DMS 273 (cell line): Measurements from ENCODE around the gene SLC2A9.
A peak's percentile ranks its signal among the peaks of the same experiment; 100 is the strongest.

Experiments used
- DNase-seq: peaks from one replicate; lab custom pipeline; 2025; ENCODE audit not compliant: unreplicated experiment; lab: John Stamatoyannopoulos, UW

Gene SLC2A9

DNA sequence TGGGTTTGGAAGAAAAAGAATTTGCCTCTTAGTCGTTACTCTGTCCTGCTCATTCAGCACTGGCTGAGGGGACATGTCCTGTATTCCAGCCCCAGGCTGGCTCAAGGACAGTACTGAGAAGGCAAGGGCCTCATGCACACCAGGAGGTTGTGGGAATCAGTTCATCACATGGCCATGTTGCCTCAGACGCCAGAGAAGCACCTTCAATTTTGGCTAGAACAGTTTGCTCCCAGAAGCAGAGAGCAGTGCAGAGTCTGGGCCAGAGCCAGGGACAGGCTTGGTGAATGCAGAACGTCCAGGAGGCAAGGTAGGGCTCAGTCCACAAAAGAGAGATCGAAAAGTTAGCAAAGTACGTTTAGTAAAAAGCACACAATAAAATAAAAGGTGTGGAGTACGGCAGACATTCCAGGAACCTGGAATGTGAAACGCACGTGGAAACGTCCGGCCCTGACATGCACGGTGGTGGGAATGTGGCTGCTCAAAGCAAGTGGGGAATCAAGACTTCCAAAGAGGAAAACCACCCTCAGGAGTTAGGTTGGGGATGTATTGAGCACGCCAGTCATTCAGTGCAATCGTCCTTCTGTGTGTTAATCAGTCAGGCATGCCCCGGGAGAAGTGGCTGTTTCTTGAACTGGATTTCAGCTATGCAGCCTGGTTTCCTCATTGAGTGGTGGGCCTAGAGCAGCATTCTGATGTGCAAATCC, 1.2 kb upstream of the SLC2A9 start:
- no peak for DNase-seq

DNA sequence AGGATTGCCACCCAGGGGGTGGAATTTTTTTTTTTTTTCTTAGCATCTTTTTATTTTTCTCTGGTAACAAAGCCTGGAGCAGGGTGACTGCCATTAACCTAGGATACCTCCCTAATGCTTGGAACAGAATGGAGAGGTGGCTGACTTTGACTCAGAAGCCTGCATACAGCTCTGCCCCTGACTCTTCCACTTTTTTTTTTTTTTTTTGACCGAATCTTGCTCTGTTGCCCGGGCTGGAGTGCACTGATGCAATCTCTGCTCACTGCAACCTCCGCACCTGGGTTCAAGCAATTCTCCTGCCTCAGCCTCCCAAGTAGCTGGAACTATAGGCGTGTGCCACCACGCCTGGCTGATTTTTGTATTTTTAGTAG, 341 bp upstream of the SLC2A9 start:
- no peak for DNase-seq

DNA sequence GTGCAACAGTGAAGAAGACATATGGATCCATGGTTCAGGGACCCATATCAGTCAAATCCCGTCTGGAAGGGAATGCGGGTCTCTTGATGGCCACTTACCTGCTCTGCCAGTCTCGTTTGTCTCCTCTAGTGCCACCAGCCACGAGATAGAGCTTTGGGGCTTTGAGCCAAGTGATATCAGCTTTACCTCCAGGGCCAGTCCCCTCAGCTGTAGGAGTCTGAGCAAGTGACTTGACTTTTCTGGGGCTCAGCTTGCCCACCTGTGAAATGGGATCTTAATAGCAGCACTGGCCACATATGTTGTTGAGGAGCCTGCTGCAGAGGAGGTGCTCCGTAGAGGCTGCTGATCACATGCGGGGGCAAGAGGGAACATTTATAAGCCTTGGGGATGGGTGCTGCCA, 1.2 kb downstream of the SLC2A9 start:
- no peak for DNase-seq

DNA sequence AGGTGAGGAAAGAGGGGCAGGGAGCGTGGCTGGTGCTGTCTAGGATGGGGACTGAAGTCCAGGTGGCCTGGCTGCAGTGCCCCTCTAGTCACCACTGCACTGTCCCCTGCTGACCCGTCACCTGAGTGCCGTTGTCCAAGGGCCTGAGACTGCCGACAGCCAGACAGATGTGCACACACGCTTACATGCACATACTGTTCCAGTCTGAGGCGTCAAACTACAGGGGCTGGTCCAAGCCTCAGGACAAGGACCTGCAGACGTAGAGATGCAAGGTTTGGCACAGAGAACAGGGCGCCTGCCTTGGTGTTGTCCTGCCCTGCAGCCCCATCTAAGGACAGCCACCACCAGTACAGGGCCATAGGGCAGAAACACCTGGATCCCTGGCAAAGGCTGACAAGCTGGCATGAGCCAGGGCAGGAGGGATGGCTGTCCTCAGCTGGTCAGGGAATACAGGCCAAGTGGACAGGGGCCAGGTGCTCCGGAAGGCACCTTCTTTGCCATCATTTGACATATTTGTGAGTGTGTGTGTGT, 1.7 kb downstream of the SLC2A9 start:
- DNase-seq: no peak

DNA sequence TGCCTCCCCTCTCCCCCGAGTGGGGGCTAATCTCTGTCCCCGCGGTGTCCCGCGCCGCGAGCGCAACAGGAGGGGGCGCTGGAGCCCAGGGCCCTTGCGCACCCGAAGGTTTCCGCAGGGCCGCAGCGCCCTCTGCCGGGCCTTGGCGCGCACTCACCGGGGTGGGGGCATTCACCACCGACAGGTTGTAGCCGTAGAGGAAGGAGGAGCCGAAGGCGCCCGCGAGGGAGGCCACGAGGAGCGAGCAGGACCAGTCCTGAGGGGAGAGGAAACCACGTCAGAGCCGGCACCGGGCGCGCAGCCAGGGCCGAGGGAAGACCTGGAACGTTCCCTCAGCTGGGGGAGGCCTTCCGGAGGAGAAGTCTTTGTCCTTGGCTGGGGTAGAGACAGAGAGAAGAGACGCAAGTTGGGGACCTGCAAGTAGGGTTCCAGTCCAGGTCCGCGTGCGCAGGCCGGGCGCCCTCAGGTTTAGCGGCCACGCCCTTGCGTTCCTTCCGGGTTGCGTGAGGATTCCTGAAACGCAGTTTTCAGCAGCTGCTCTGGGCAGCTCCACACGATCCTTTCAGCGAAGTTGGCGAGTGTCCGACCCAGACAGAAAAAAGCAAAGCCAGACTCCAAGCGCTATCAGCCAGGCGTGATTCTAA, 2.4 kb downstream of the SLC2A9 start:
- peak; percentile 95 for DNase-seq

DNA sequence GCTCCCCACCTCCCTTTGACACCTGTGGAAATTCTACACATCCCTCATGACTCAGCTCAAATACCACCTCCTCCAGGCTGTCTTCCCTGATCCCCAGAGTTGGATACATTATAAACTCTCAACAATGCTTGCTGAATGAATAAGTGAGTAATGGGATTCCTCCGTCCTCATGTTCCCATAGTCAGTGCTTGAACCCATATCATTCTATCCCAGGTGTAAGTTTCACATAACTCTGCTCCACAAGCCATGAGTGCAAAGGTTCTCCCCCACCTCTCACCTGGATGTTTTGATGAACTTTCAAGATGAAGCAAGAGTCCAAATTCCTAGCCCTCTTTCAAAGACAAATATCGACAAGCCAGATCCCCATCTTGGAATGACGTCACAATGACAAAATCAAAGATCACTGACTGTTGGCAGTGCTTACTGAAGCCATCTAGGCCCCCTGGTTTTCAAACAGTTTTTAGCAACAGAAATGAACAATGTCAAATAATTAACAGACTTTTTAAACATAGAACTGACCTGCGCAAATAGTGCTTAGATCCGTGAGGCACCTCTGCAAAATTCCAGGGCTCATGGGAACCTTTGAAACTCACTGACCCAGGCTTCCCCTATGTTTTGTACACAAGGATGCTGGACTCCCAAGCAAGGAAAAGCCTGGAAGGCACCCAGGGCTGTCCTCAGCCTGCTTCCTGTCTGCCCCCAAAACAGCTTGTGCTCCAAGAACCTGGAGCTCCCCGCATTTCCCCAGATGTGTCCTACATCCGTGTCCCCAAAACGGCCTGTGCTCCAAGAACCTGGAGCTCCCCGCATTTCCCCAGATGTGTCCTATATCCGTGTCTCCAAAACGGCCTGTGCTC, 4.0 kb downstream of the SLC2A9 start:
- no peak for DNase-seq

DNA sequence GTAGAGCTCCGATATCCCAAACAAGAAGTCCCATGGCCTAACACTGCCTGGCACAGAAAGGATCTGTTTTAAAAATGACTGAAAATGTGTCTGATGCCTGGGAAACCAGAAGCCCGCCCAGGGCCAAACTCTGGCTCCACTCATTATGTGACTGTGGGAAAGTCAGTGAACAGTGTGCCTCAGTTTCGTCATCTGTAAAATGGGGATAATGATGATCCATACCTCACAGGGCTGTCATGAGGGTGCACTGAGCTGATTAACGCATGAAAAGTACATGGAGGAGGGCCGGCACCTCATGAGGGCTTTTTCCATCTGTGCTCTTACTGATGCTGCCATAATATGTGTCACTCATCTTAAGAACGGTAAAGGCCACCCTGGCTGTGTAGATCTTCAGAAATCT, 5.1 kb downstream of the SLC2A9 start:
- DNase-seq: no peak

DNA sequence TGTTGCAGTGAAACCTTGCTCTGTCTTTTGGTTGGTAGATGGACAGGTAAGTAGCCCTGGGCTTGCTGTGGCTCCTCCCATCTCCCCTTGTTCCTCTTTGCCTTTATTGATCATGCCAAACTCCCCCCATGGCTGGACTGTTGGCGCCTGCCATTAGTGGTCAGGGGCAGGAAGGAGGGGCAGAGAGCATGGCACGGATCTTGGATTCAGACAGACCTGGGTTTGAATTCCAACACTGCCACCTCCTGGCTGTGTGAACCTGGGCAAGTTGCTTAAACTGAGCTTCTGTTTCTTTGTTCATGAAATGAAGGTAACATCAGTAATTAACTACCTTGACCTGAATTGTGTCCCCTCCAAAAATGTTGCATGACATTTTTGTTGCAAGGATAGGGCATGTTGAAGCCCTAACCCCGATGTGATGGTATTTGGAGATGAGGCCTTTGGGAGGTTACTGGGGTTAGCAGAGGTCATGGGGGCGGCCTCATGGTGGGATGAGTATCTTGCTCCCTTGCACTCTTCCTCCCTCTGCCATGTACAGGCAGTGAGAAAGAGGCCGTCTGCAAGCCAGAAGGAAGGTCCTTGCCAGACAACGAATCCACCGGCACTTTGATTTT, 6.0 kb downstream of the SLC2A9 start:
- DNase-seq: peak; percentile 67

DNA sequence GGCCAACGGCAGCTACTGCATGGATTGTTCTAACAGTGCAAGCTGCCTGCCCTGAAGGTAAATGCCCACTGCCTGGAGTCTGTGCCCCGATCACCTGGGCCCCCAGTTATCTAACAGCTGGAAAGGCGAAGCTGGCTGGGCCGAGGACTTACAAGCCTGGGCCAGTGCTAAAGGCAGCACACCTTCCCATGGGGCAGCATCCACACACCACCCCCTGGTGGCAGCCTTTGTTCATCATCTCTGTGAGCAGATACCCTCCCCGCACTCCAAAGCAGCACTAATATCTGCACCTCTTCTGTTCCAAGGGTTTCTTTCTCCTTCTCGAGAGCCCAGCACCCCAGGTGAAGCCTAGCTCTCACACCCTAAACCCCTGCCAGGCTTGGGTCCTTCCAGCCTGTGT, 7.6 kb downstream of the SLC2A9 start:
- peak; percentile 74 for DNase-seq

DNA sequence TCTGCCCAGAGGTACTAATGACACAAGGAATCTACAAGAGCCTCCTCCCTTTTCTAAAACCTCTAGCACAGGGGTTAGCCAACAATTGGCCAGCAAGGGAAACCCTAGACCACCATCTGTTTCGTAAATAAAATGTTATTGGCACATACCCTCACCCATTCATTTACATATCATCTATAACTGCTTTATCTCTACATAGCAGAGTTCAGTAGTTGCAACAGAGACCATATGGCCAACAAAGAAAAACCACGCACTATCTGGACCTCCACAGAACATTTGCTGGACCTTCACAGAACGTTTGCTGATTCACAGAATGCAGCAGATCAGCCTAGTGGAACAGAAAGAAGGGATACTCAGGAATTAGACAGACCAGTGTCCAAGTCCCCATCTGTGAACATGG, 9.4 kb downstream of the SLC2A9 start:
- peak; percentile 51 for DNase-seq

DNA sequence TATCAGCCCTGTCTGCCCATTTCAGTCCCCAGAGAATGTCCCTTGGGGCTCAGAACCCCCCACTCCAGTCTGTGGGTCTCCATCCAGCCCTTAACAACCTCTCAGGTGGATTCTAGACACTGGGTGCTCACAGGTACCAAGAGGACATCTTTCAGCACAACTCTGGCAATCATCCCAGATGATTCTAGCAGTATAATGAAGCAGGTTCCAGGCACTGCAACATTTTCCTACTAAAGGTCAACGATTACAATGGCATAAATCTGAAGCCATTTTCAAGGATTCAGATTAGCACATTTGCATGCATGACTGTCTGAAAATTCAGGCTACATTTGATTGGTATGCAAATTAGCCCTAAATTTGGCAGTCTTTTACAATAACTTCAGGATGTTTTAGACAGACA, 10.0 kb downstream of the SLC2A9 start:
- no peak for DNase-seq

DNA sequence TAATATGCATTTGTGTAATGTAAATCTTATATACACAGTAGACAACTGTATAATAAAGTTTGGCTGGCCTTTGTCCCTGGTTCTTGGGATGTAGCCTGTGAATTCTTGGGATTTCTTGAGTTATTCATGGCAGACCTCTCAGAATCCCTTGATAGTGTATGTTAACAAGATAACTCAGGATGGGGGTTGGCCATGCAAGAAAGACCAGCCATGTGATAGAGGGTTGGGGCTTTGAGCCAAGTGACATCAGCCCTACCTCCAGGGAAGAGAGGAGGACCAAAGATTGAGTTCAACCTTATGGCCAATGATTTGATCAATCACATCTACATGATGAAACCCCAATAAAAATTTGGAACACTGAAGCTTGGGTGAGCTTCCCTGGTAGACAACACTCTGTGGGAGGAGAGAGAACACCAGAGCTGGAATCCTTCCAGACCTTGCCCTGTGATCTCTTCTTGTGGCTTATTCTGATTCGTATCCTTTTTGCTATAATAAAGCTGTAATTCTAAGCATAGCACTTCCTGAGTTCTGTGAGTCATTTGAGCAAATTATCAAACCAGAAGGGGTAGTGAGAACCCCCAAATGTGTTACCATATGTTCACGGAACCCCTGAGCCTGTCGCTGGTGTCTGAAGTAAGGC, 11.3 kb downstream of the SLC2A9 start:
- DNase-seq: no peak

DNA sequence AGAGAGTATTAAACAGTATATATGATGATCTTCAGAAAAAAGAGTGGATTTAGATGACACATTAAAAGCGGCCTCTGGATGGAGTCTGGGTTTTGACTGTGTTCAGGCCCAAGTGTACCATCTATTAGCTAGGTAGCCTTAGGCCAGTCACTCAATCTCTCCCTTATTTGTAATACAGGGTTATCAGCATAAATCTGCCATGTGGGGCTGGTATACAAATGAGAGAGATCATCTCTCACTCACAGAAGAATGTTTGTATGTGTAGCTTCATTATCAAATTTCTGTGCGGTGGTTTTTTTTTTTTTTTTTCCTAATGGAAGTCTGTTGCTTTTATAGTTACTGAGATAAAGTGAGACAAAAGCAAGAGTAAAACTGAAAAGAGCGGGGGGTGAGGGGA, 12.7 kb downstream of the SLC2A9 start:
- DNase-seq: no peak

DNA sequence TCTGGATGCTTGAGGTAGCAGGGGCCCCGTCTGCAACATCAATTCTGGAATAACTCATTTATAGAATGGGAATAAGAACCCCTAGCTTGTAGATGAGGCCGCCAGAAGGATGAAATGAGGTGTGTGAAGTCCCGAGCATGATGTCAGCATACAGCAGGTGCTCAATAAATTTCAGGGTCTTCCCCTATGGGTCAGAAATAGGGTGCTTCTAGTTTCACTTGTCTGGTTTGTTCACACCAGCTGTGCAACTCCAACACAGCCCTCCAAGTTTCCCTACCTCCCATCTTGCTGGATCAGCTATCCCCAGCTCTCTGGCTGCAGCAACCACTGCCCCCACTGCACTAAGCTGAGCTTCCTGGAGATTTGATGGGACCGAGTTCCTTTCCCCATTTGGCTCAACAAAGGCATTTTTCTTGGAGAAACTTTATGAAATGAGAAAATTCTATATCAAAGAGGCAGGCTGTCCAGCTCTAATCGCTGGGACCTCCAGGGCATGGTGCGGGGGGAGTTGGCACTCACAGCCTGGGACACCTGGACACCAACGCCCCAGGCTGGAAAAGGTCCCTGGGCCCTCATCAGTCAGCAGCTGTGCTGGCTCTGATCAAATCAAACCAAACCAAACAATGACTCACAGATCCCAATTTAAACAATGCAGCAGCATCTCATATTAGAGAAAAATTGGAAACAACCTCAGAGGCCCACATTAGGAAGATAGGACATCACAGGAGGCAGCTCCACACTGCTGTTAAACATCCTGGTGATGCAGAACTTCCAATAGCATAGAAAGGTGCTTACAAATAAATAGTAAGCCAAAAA, 13.3 kb downstream of the SLC2A9 start:
- DNase-seq: peak; percentile 15

DNA sequence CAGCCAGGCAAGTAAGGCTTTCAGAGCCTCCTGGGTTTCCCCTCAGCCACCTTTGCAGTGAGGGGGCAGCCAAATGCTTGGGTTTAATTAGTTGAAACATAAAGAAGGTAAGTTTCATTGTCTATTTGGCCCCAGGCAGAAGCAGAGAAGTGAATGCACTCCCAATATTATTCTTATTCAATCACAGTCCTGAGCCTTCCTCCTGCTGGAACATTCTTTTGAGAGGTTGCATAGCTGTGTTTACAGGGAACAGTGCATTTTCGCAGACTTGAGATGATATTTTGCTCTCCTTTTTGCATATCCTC, 13.9 kb downstream of the SLC2A9 start:
- DNase-seq: no peak

DNA sequence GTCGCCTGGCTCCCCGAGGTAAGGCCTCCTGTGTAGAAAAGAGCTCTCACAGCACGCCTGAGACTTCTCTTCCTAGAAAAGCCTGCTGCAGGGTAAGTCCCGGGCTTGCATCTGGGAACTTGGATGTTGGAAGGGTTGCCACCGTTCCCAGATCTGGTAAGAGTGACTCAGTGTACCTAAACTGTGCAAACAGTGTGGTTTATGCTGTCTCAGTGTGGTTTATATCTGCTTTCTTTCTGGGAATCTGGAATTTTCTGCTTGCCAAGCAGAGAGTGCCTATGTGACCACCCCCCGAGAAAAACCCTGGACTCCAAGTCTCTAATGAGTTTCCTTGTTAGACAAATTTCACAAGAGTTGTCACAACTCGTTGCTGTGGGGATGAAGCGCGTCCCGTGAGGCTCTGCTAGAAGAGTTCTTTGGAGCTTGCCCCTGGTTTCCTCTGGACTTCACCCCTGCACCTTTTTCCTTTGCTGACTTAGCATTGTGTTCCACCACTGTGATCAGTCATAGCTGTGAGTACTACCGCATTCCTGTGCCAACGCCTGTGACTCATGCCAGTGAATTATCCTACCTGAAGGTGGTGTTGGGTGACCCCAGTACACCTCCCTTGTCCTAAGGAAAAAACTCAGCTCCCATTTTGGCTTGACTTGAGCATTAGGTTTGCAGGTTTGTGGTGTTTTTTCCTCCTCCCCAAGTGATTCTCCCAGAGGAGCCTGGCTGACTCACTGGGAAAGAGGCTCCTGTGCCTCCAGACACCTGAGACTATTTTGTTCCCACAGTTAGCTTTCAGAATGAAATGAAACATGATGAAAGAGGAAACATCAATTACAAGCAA, 14.5 kb downstream of the SLC2A9 start:
- DNase-seq: no peak

DNA sequence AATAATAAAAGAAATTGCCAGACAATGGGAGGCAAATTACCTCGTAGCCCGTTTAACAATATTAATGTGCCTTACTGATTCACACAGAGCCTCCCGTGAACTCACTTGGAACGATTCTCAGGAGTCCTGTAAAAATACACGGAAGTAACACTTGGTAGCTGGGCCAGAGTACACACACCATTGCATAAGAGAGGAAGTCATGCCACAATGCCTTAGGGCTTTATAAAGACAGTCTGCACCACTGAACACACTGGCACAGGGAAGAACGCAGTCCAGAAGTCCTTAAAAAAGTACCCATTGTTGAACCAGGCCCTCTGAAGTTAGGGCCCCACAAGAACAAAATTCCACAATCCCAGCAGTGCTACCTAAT, 15.1 kb downstream of the SLC2A9 start:
- no peak for DNase-seq

DNA sequence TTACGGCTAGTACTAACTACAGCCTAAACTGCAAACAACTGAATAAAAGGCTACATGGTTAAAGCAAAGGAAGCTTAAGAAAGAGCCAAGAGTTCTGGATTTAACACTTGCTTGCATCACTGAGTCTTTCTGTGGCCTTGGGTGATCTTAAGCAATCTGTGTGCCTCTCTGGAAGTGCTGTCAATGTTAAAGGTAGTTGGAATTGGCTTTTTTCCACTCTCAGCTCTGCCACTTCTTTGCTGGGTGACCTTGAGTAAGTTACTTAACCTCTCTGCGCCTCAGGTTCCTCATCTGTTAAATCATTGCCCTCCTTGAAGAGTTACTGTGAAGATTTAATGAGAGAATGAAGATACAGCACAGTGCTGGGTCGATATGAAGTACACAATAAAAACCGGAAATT, 15.7 kb downstream of the SLC2A9 start:
- DNase-seq: no peak

DNA sequence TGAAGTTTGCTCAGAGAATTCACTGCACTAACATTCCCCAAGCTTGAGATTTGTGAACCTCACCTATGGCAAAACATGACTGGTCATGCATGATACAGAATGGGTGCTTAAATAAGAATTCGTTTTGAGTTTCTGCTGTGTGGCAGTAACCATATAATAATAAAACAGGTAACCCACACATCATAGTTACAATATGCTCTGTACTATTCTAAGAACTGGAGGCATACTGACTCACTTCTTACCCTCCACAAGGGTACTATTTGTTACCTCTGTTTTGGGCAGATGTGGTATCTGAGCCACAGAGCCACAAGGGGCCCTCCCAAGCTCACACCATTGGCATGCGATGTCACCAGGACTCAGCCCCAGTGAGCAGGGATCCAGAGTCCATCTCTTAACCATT, 17.6 kb downstream of the SLC2A9 start:
- no peak for DNase-seq

DNA sequence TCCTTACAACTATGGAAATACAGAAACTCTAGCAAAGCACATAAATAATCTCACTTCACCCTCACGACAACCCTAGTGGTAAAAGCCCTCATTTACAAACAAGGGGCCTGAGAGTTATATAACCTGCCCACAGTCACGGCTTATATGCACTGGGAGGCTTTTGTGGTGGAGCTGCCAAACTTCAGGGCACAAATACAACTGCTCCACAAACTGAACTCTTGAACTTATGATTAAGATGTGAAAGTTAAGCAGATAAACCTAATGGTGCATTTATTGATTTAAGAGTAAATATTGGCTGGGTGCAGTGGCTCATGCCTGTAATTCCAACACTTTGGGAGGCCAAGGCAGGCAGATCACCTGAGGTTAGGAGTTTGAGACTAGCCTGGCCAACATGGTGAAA, 19.0 kb downstream of the SLC2A9 start:
- DNase-seq: no peak
